Left lung (tissue), 10 donors: ENCODE measurements around the gene METTL1. TPM values are rescaled to one million over a fixed set of nuclear protein-coding genes. Genes with fewer than 3 reads are reported as not detected.

Experiments used
- ATAC-seq: fragments of 200-7000 bp; cut with Tn5 transposase; one replicate; pipeline ENCODE4 v1.9.1; 2020; ENCODE audit warnings: moderate library complexity
- DNase-seq, 4 donors: peaks; one replicate each; pipeline ENCODE4 v3.0.0-alpha.2; 2013 to 2020
- H3K27ac ChIP-seq, 2 donors: fragments of 200-600 bp; sonication (generic) in 1 of 2; one replicate each; pipeline versions ENCODE4 v1.5.0 to v1.8.0; 2020 to 2021
- H3K27me3 ChIP-seq, 2 donors: fragments of 200-600 bp; sonication (generic) in 1 of 2; one replicate each; pipeline versions ENCODE4 v1.5.0 to v1.8.0; 2020 to 2021
- H3K36me3 ChIP-seq, 2 donors: fragments of 200-600 bp; sonication (generic) in 1 of 2; one replicate each; pipeline versions ENCODE4 v1.5.0 to v1.8.0; 2020 to 2021
- H3K4me1 ChIP-seq, 2 donors: fragments of 200-600 bp; one replicate each; pipeline ENCODE4 v1.8.0; 2021
- H3K4me3 ChIP-seq, 2 donors: fragments of 200-600 bp; sonication (generic) in 1 of 2; one replicate each; pipeline versions ENCODE4 v1.5.0 to v1.8.0; 2020 to 2021; ENCODE audit warnings: mild to moderate bottlenecking in 1 of 2
- H3K9me3 ChIP-seq, 2 donors: fragments of 200-600 bp; sonication (generic) in 1 of 2; one replicate each; pipeline versions ENCODE4 v1.5.0 to v1.8.0; 2020 to 2021
- intact Hi-C, 2 donors: fragments of 100-400 bp; cut with DNase I; formaldehyde crosslinking; loops; one replicate each; pipeline versions ENCODE4 v1.11.2 to v1.14.2; 2022
- polyA plus RNA-seq, 6 donors: library from polyadenylated mRNA; unstranded; fragments of 120-200 nt; gene quantifications; one replicate each; pipeline ENCODE4 v1.2.1, GENCODE V29; 2013; ENCODE audit not compliant: insufficient read length in 6 of 6
- total RNA-seq, 2 donors: library from RNA; stranded (reverse); fragmentation: NEBNext Ultra II Directional; extraction: Animal tissue kit (Norgen Biotek cat#: 25700); gene quantifications; one replicate each; pipeline ENCODE4 v1.2.1, GENCODE V29; 2021
- TF ChIP-seq, protein P1 (sequence below), 2 donors: fragments of 200-600 bp; sonication (generic) in 1 of 2; IDR thresholded peaks; one replicate each; pipeline versions ENCODE4 v1.5.0 to v1.8.0; 2021; ENCODE audit warnings: antibody characterized with exemption in 2 of 2
- donor health status: DM: no; HTN: yes; CAD: no.
- donor health status: DM: no; HTN: no; CAD: no.

The METTL1 gene
- total and polyA plus RNA-seq, 8 donors, result 17.3 to 40.2 (median 30.6) TPM

GRCh38 chr12:57730336-57731067, 41.4 kb downstream of the METTL1 start:
- peaks cover 5 to 37% of the 10 kb centered on the region in 2 donors for H3K27me3 ChIP-seq

GRCh38 chr12:57729321-57729844, 42.5 kb downstream of the METTL1 start:
- Histone ChIP-seq H3K4me3 (no peak overlapping the region), H3K9me3 (no peaks in the 10 kb centered on the region), H3K36me3 (peaks cover 0 to 79% of the 10 kb centered on the region in 2 donors), H3K4me1 (peaks cover 4 to 6% of the 10 kb centered on the region in 2 donors), H3K27me3 (peaks cover 0 to 26% of the 10 kb centered on the region in 2 donors), H3K27ac (no peak overlapping the region)
- intact Hi-C loops, result no loop called here
- TF ChIP-seq, protein P1, sequence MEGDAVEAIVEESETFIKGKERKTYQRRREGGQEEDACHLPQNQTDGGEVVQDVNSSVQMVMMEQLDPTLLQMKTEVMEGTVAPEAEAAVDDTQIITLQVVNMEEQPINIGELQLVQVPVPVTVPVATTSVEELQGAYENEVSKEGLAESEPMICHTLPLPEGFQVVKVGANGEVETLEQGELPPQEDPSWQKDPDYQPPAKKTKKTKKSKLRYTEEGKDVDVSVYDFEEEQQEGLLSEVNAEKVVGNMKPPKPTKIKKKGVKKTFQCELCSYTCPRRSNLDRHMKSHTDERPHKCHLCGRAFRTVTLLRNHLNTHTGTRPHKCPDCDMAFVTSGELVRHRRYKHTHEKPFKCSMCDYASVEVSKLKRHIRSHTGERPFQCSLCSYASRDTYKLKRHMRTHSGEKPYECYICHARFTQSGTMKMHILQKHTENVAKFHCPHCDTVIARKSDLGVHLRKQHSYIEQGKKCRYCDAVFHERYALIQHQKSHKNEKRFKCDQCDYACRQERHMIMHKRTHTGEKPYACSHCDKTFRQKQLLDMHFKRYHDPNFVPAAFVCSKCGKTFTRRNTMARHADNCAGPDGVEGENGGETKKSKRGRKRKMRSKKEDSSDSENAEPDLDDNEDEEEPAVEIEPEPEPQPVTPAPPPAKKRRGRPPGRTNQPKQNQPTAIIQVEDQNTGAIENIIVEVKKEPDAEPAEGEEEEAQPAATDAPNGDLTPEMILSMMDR (IDR thresholded peaks at IDR 0.05), result no peak
- DNase-seq (no peak), ATAC-seq (no peak)

More at GRCh38 chr12:57730336-57731067, 41.4 kb downstream of the METTL1 start:
- Histone ChIP-seq H3K4me3 (no peak overlapping the region), H3K27ac (no peak overlapping the region), H3K36me3 (peaks cover 0 to 91% of the 10 kb centered on the region in 2 donors), H3K4me1 (peaks cover 4 to 6% of the 10 kb centered on the region in 2 donors), H3K9me3 (no peaks in the 10 kb centered on the region)
- TF ChIP-seq, protein P1 (IDR thresholded peaks at IDR 0.05), result no peak
- DNase-seq, result peak in 1 of 4 donors; percentile 50
- ATAC-seq, result no peak
- intact Hi-C loops, result no loop called here

DNA sequence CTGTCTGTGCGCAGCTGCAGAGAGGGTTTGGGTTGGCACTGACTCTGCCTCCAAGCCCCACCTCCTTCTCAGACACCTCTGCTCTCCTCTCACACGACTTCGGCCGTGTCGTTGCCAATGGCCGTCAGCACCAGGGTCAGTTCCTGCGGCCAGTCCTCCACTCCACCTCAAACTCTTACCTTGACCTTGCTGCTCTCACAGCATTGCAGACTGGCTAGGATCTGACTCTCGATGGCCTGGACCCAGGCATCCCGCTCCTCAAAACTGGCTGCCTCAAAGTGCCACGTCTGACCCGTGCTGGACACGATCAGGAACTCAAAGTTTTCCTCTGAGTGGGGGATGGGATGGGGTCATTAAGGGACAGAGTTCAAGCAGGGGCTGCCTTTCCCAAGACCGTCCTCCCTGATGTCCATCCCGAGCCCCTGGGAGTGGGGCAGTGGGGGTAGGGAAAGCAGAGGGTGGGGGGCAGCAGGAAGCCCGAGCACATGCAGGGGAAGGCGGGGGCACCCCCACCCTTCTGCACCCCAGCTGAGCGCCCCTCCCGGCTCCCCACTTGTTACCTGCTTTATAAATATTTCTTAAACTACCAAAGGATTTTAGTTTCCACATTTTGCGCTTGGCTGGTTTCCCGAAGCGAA, 44.0 kb downstream of the METTL1 start:
- Histone ChIP-seq H3K9me3 (no peaks in the 10 kb centered on the region), H3K4me3 (peak overlapping the region in 1 of 2 donors; percentile 55), H3K4me1 (peaks cover 4 to 6% of the 10 kb centered on the region in 2 donors), H3K27ac (no peak overlapping the region), H3K27me3 (peaks cover 0 to 16% of the 10 kb centered on the region in 2 donors), H3K36me3 (peaks cover 0 to 64% of the 10 kb centered on the region in 2 donors)
- intact Hi-C loops, result no loop called here
- DNase-seq, result no peak
- ATAC-seq, result peak; percentile 46
- TF ChIP-seq, protein P1 (IDR thresholded peaks at IDR 0.05), result no peak

- TF ChIP-seq, protein P1 (IDR thresholded peaks at IDR 0.05), result no peak
These were observed 44.8 kb downstream of the METTL1 start for GRCh38 chr12:57726884-57727757.

More at GRCh38 chr12:57726884-57727757, 44.8 kb downstream of the METTL1 start:
- intact Hi-C loops, result no loop called here
- H3K27me3 ChIP-seq, result peaks cover 0 to 8% of the 10 kb centered on the region in 2 donors
- H3K9me3 ChIP-seq, result no peaks in the 10 kb centered on the region
- peaks cover 4 to 6% of the 10 kb centered on the region in 2 donors for H3K4me1 ChIP-seq
- H3K4me3 ChIP-seq, result peak overlapping the region; percentile 51 to 55
- ATAC-seq (peak; percentile 55), DNase-seq (peak in 1 of 4 donors; percentile 47)
- peak overlapping the region in 1 of 2 donors; percentile 67 for H3K27ac ChIP-seq
- H3K36me3 ChIP-seq, result peaks cover 0 to 60% of the 10 kb centered on the region in 2 donors
